CD4-positive, alpha-beta memory T cell (primary cell): ENCODE results near the gene SLC52A1. TPM values are rescaled to one million over a fixed set of nuclear protein-coding genes. Genes with fewer than 3 reads are reported as not detected.
"Not testable (repeated sequence)": the region's sequence is repeated elsewhere in the genome, so short reads cannot be mapped to it uniquely, and the experiment has no call there.

Source experiments
- CTCF ChIA-PET: fragments of 350-600 bp; sonication (Branson Sonifier 250); formaldehyde crosslinking; loops from one replicate; lab custom pipeline; 2021; ENCODE audit warnings: inconsistent platforms; ENCODE audit not compliant: partially characterized antibody; lab: Charles Lee
- POLR2A ChIA-PET: fragments of 350-600 bp; sonication (Branson Sonifier 250); formaldehyde crosslinking; loops from one replicate; lab custom pipeline; 2021; ENCODE audit not compliant: partially characterized antibody; lab: Charles Lee
- DNase-seq, 5 donors: peaks; one replicate each; pipeline versions ENCODE4 v3.0.0 to v3.0.0-alpha.2; 2020 to 2022; ENCODE audit warnings: mixed read lengths in 1 of 5
- H3K27ac ChIP-seq: one replicate; pipeline ENCODE4 v1.7.0; 2013; ENCODE audit warnings: low read depth, low read length
- H3K27me3 ChIP-seq: 2 replicates; pipeline ENCODE4 v1.7.0; 2013; ENCODE audit warnings: mild to moderate bottlenecking, low read length, moderate library complexity; ENCODE audit not compliant: insufficient read depth
- H3K36me3 ChIP-seq: 2 replicates; pipeline ENCODE4 v1.7.0; 2013; ENCODE audit warnings: mild to moderate bottlenecking, low read length, moderate library complexity; ENCODE audit not compliant: insufficient read depth
- H3K4me1 ChIP-seq: 2 replicates; pipeline ENCODE4 v1.7.0; 2013; ENCODE audit warnings: mild to moderate bottlenecking, low read length, moderate library complexity; ENCODE audit not compliant: insufficient read depth
- H3K4me3 ChIP-seq, 2 donors: one replicate each; pipeline ENCODE4 v1.7.0; 2013; ENCODE audit warnings: low read length in 2 of 2, mild to moderate bottlenecking in 1 of 2
- H3K9me3 ChIP-seq, 2 donors: one replicate each; pipeline ENCODE4 v1.7.0; 2013; ENCODE audit warnings: low read length in 2 of 2, control low read depth in 1 of 2; ENCODE audit not compliant: control insufficient read depth in 1 of 2
- H3K27ac Mint-ChIP-seq, 7 donors: one replicate each; pipeline ENCODE4 v1.8.0; 2020 to 2021; ENCODE audit warnings: mixed read lengths in 7 of 7, mild to moderate bottlenecking in 6 of 7, inconsistent platforms in 3 of 7, moderate library complexity in 3 of 7
- H3K27me3 Mint-ChIP-seq, 2 donors: one replicate each; pipeline ENCODE4 v1.8.0; 2020 to 2021; ENCODE audit warnings: mixed read lengths in 2 of 2
- H3K36me3 Mint-ChIP-seq, 2 donors: one replicate each; pipeline ENCODE4 v1.8.0; 2020 to 2021; ENCODE audit warnings: mixed read lengths in 2 of 2, inconsistent platforms in 1 of 2, mild to moderate bottlenecking in 1 of 2
- H3K4me1 Mint-ChIP-seq, 4 donors: one replicate each; pipeline ENCODE4 v1.8.0; 2020 to 2021; ENCODE audit warnings: mixed read lengths in 4 of 4, mild to moderate bottlenecking in 1 of 4
- H3K4me3 Mint-ChIP-seq, 8 donors: one replicate each; pipeline ENCODE4 v1.8.0; 2020 to 2021; ENCODE audit warnings: mixed read lengths in 8 of 8, mild to moderate bottlenecking in 7 of 8, moderate library complexity in 6 of 8, inconsistent platforms in 3 of 8
- H3K9me3 Mint-ChIP-seq, 8 donors: one replicate each; pipeline ENCODE4 v1.8.0; 2020 to 2021; ENCODE audit warnings: mixed read lengths in 8 of 8, mild to moderate bottlenecking in 5 of 8, inconsistent platforms in 3 of 8, moderate library complexity in 1 of 8
- intact Hi-C: fragments of 100-400 bp; cut with micrococcal nuclease; formaldehyde crosslinking; loops from one replicate; pipeline ENCODE4 v1.15.1; 2023
- polyA plus RNA-seq, 2 donors: library from polyadenylated mRNA; unstranded; fragments of 300-500 nt; fragmentation: Illumina TruSeq; gene quantifications; one replicate each; pipeline ENCODE4 v1.2.3, GENCODE V29; 2021
- total RNA-seq, 2 experiments: library from RNA; stranded (reverse); gene quantifications; one replicate each; pipeline ENCODE4 v1.2.3, GENCODE V29; 2021

The SLC52A1 gene
- total RNA-seq (under 1 TPM; 0.53 to 0.58 TPM), polyA plus RNA-seq (under 1 TPM; 0.20 to 0.29 TPM)

DNA sequence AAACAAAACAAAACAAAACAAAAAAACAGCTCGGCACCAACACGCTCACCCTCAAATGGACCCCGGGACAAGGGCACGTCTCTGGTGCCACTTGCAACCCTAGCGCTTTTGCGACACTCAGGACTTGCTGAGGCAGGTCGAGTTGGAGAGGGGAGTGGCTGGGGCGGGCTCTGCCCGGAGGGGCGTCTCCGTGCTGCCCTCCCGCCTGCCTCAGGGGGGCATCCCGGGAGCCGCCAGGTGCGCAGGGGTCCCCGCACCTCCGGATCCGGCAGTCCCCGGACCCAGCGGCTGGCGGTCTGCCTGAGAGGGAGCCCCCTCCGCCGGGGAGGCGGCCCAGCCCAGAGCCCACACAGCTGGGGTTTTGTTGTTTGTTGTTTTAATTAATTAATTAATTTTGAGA lies at the start of gene SLC52A1:
TSS of gene SLC52A1 (minus strand) at position 112 of the 400 bp plus-strand sequence. CDS start 820 bp downstream, outside the sequence.
- peak within 1 kb of the TSS in 1 of 7 donors; percentile 38 for H3K27ac Mint-ChIP-seq
- Histone ChIP-seq H3K4me1 (peaks cover 26% of the 10 kb centered on the region), H3K27ac (no peak within 1 kb of the TSS), H3K4me3 (no peak within 1 kb of the TSS), H3K9me3 (no peaks in the 10 kb centered on the region), H3K36me3 (no peaks in the 10 kb centered on the region), H3K27me3 (no peaks in the 10 kb centered on the region)
- CTCF ChIA-PET: interaction anchor here (0.9 to 11.2 kb wide), 7 partner anchors 9 to 126 kb away, joined by 3 to 271 read pairs (median 6); no protein-coding TSS in a partner anchor
- DNase-seq: no peak
- POLR2A ChIA-PET: interaction anchor here (1.4 to 9.5 kb wide), 2 partner anchors 12 to 26 kb away, joined by 5 to 146 read pairs; no protein-coding TSS in a partner anchor
- H3K4me3 Mint-ChIP-seq: peak within 1 kb of the TSS in 1 of 8 donors; percentile 26
- intact Hi-C loops: no loop called here
- peaks cover 16 to 45% (median 24%) of the 10 kb centered on the region in 4 donors for H3K4me1 Mint-ChIP-seq
- no peaks in the 10 kb centered on the region for H3K36me3 Mint-ChIP-seq
- H3K27me3 Mint-ChIP-seq: no peaks in the 10 kb centered on the region
- peaks cover 0 to 3% (median 0%) of the 10 kb centered on the region in 8 donors for H3K9me3 Mint-ChIP-seq

DNA sequence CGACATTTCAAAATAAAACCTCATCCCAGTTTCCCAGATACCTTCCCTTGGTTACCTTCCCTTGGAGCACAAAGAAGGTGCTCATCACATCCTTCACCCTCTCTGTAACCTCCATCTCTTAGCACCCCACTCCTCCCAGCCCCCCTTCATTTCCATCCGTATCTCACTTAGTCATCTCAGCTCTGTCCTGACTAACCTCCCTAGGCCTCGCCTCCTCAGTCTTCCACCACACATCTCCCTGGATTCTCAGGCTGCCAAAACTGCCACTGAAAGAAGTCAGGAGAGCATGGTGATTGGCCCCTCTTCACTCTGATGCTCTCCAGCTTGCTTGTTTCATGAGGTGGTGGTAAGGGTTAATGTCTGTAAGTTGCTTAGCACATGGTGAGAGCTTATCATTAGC lies 45.4 kb upstream of the SLC52A1 start:
- Histone ChIP-seq H3K27me3 (no peaks in the 10 kb centered on the region), H3K4me3 (no peak overlapping the region), H3K4me1 (peaks cover 16% of the 10 kb centered on the region), H3K36me3 (no peaks in the 10 kb centered on the region), H3K27ac (no peak overlapping the region), H3K9me3 (no peaks in the 10 kb centered on the region)
- ChIA-PET POLR2A (no interaction called here), CTCF (interaction anchor here (0.9 to 2.1 kb wide), 2 partner anchors 18 to 28 kb away, joined by 3 to 6 read pairs; no protein-coding TSS in a partner anchor)
- intact Hi-C loops: no loop called here
- Mint-ChIP-seq H3K27me3 (no peaks in the 10 kb centered on the region), H3K36me3 (peaks cover 19 to 32% of the 10 kb centered on the region in 2 donors), H3K27ac (peak overlapping the region in 2 of 7 donors; percentile 15 to 36), H3K9me3 (peaks cover 0 to 13% (median 8%) of the 10 kb centered on the region in 8 donors), H3K4me3 (peak overlapping the region in 4 of 8 donors; percentile 3 to 46 (median 42)), H3K4me1 (peaks cover 24 to 40% (median 31%) of the 10 kb centered on the region in 4 donors)
- DNase-seq: no peak

DNA sequence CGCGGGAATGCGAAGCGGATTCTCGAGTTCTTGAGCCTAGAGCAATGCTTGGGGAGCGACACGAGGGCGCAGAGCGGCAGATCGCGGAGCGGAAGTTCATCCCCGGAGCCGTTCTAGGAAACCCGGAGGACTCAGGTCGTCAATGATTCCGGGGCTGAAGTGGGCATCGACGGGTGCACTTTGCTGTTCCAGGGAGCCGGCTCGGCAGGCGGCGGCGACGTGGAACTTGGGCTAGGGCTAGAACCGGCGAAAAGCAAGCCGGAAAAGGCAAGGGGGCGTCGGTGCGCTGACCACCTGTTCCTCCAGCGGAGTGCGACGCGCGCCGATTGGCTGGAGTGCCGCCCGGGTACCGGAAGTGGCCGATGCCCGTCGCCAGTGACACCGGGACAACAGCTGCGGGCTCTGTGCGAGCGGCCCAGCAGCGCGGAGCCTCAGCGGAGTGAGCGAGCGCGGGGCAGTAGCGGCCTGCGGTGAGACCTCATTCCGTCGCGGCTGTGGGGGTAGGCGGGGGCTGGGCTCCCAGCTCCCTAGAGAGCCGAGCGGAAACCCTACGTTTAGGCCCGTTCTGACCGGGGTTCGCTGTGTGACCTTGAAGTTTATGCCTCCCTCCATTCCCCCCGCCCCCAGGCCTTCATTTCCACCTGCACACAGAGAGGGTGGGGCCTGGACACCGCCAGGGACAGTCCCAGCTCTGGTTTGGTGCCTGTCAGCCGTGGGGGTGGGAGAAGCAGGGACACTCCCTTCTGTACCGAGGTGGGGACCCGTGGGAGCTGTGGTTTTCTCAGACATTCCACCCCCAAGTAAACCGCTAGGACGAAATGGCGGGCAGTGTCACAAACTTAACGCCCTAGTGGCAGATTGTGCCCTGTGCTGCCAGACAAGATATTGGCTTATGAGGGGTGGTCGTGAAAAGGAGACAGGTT lies 43.1 kb upstream of the SLC52A1 start, which contains the start of gene ZFP3:
TSS of gene ZFP3 (plus strand) at position 362 of the 923 bp plus-strand sequence. CDS start 13,038 bp downstream, outside the sequence.
- Histone ChIP-seq H3K4me1 (peaks cover 16% of the 10 kb centered on the region), H3K27ac (peak within 1 kb of the TSS; percentile 64), H3K36me3 (no peaks in the 10 kb centered on the region), H3K4me3 (peak within 1 kb of the TSS; percentile 76 to 87), H3K27me3 (no peaks in the 10 kb centered on the region), H3K9me3 (no peaks in the 10 kb centered on the region)
- ChIA-PET POLR2A (interaction anchor here (0.5 to 3.1 kb wide), 16 partner anchors 11 to 203 kb away, joined by 3 to 15 read pairs (median 4); partner anchors contain the start of genes INCA1, RNF167, SLC25A11 and SPAG7), CTCF (interaction anchor here (1.2 to 2.1 kb wide), 3 partner anchors 15 to 48 kb away, joined by 3 to 6 read pairs (median 5); no protein-coding TSS in a partner anchor)
- H3K9me3 Mint-ChIP-seq: peaks cover 0 to 5% (median 2%) of the 10 kb centered on the region in 8 donors
- H3K36me3 Mint-ChIP-seq: peaks cover 5 to 18% of the 10 kb centered on the region in 2 donors
- H3K4me3 Mint-ChIP-seq: peak within 1 kb of the TSS; percentile 89 to 98 (median 94)
- peaks cover 19 to 34% (median 30%) of the 10 kb centered on the region in 4 donors for H3K4me1 Mint-ChIP-seq
- intact Hi-C loops: loop anchor here (1.0 kb wide), 1 partner anchor 33 kb away; the partner anchor contains the start of gene ZNF232
- DNase-seq: peak; percentile 65 to 84 (median 72)
- H3K27me3 Mint-ChIP-seq: no peaks in the 10 kb centered on the region
- peak within 1 kb of the TSS; percentile 30 to 98 (median 93) for H3K27ac Mint-ChIP-seq

DNA sequence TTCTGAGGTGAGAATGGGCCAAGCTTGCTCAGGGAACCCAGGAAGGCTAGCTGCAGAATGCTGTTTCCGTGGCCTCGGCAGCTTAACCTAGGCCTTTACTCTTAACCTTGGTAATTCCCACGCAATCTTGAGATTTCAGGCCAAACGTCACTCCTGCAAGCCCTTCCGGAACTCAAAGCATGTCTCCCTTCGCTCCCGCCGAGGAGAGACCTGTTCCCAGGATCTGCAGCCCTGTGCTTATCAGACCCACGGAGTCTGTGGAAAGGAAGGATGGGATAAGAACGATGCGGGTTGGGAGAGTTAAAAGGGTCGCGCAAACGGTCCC lies 42.5 kb upstream of the SLC52A1 start:
- Histone ChIP-seq H3K4me3 (peak overlapping the region in 1 of 2 donors; percentile 76), H3K4me1 (peaks cover 16% of the 10 kb centered on the region), H3K36me3 (no peaks in the 10 kb centered on the region), H3K9me3 (no peaks in the 10 kb centered on the region), H3K27ac (peak overlapping the region; percentile 64), H3K27me3 (no peaks in the 10 kb centered on the region)
- Mint-ChIP-seq H3K4me1 (peaks cover 16 to 33% (median 27%) of the 10 kb centered on the region in 4 donors), H3K9me3 (peaks cover 0 to under 1% (median under 1%) of the 10 kb centered on the region in 8 donors), H3K27me3 (no peaks in the 10 kb centered on the region), H3K36me3 (peaks cover 1 to 14% of the 10 kb centered on the region in 2 donors), H3K27ac (peak overlapping the region; percentile 30 to 98 (median 93)), H3K4me3 (peak overlapping the region; percentile 89 to 98 (median 94))
- DNase-seq: no peak
- CTCF ChIA-PET: interaction anchor here (1.4 kb wide), 1 partner anchor 47 kb away, joined by 5 read pairs; no protein-coding TSS in a partner anchor
- POLR2A ChIA-PET: interaction anchor here (1.1 to 3.1 kb wide), 7 partner anchors 10 to 114 kb away, joined by 3 to 15 read pairs (median 5); partner anchors contain the start of genes SPAG7, ZNF232 and ZNF594
- intact Hi-C loops: loop anchor here (1.0 kb wide), 1 partner anchor 34 kb away; the partner anchor contains the start of gene ZNF232

DNA sequence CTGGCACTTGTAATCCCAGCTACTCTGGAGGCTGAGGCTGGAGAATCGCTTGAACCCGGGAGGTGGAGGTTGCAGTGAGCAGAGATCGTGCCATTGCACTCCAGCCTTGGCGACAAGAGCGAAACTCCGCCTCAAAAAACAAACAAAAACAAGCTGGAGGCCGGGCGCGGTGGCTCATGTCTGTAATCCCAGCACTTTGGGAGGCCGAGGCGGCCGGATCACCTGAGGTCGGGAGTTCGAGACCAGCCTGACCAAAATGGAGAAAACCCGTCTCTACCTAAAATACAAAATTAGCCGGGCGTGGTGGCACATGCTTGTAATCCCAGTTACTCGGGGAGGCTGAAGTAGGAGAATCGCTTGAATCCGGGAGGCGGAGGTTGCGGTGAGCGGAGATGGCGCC lies 42.0 kb upstream of the SLC52A1 start:
- Mint-ChIP-seq H3K4me1 (peaks cover 15 to 33% (median 26%) of the 10 kb centered on the region in 4 donors), H3K4me3 (peak overlapping the region; percentile 89 to 98 (median 94)), H3K36me3 (peaks cover 0 to 14% of the 10 kb centered on the region in 2 donors), H3K27ac (peak overlapping the region in 3 of 7 donors; percentile 30 to 88 (median 65))
- peak overlapping the region in 1 of 2 donors; percentile 76 for H3K4me3 ChIP-seq
- DNase-seq, intact Hi-C loops, H3K9me3 Mint-ChIP-seq, H3K36me3 ChIP-seq, H3K27me3 Mint-ChIP-seq, H3K9me3 ChIP-seq, H3K27me3 ChIP-seq, H3K27ac ChIP-seq: not testable (repeated sequence)
- POLR2A ChIA-PET: interaction anchor here (1.2 to 3.1 kb wide), 4 partner anchors 12 to 112 kb away, joined by 3 to 15 read pairs (median 6); partner anchors contain the start of genes SPAG7 and ZNF232
- peaks cover 16% of the 10 kb centered on the region for H3K4me1 ChIP-seq
- CTCF ChIA-PET: interaction anchor here (1.4 kb wide), 1 partner anchor 47 kb away, joined by 5 read pairs; no protein-coding TSS in a partner anchor

DNA sequence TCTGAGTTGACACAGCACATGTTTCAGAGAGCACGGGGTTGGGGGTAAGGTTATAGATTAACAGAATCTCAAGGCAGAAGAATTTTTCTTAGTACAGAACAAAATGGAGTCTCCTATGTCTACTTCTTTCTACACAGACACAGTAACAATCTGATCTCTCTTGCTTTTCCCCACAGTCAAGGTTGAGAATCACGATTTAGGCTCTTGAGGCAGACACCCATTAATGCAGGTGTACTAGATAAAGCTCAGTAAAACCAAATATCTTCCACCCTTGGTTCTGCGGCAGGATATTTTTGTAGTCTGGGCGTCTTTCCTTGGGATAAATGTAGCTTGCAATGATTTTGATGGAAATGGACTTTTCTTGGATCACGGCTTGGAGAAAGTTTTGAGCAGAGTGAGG lies 40.2 kb upstream of the SLC52A1 start:
- H3K36me3 Mint-ChIP-seq: peaks cover 0 to 11% of the 10 kb centered on the region in 2 donors
- intact Hi-C loops: not testable (repeated sequence)
- peaks cover 16% of the 10 kb centered on the region for H3K4me1 ChIP-seq

More for the DNA sequence above, 40.2 kb upstream of the SLC52A1 start:
- not testable (repeated sequence) for H3K27me3 Mint-ChIP-seq, DNase-seq, H3K27ac ChIP-seq, H3K9me3 ChIP-seq, H3K4me3 ChIP-seq, H3K36me3 ChIP-seq, H3K27ac Mint-ChIP-seq, H3K27me3 ChIP-seq, H3K9me3 Mint-ChIP-seq
- POLR2A ChIA-PET: interaction anchor here (1.2 kb wide), 1 partner anchor 116 kb away, joined by 3 read pairs; the partner anchor contains the start of gene ZNF594
- H3K4me1 Mint-ChIP-seq: peaks cover 9 to 29% (median 22%) of the 10 kb centered on the region in 4 donors
- CTCF ChIA-PET: interaction anchor here (0.6 kb wide), 1 partner anchor 12 kb away, joined by 3 read pairs; no protein-coding TSS in a partner anchor
- peak overlapping the region in 2 of 8 donors; percentile 11 to 31 for H3K4me3 Mint-ChIP-seq
